Lower lobe of right lung (tissue), 2 donors: Measurements from ENCODE around the gene CCDC148. TPM values are rescaled to one million over a fixed set of nuclear protein-coding genes. Genes with fewer than 3 reads are reported as not detected.

ENCODE experiments used
- ATAC-seq, 2 donors: fragments of 200-7000 bp; cut with Tn5 transposase; one replicate each; pipeline ENCODE4 v1.9.1; 2020 to 2022; ENCODE audit warnings: mild to moderate bottlenecking in 2 of 2, moderate library complexity in 2 of 2
- DNase-seq: peaks from one replicate; pipeline ENCODE4 v3.0.0-alpha.2; 2020
- H3K27ac ChIP-seq: fragments of 200-600 bp; one replicate; pipeline ENCODE4 v1.8.0; 2022
- H3K27me3 ChIP-seq: fragments of 200-600 bp; one replicate; pipeline ENCODE4 v1.8.0; 2022; ENCODE audit warnings: low read depth
- H3K36me3 ChIP-seq: fragments of 200-600 bp; one replicate; pipeline ENCODE4 v1.8.0; 2022; ENCODE audit warnings: mild to moderate bottlenecking
- H3K4me1 ChIP-seq: fragments of 200-600 bp; one replicate; pipeline ENCODE4 v1.8.0; 2022
- H3K4me3 ChIP-seq: fragments of 200-600 bp; one replicate; pipeline ENCODE4 v1.8.0; 2022; ENCODE audit warnings: mild to moderate bottlenecking
- H3K9me3 ChIP-seq: fragments of 200-600 bp; one replicate; pipeline ENCODE4 v1.8.0; 2022
- intact Hi-C: fragments of 100-400 bp; cut with DNase I; formaldehyde crosslinking; loops from one replicate; pipeline ENCODE4 v1.11.0; 2022
- total RNA-seq: library from RNA; stranded (reverse); fragmentation: NEBNext Ultra II Directional; extraction: Animal tissue kit (Norgen Biotek cat#: 25700); gene quantifications from one replicate; pipeline ENCODE4 v1.2.1, GENCODE V29; 2021
- TF ChIP-seq, protein P1 (sequence below): fragments of 200-600 bp; IDR thresholded peaks from one replicate; pipeline ENCODE4 v1.8.0; 2022; ENCODE audit warnings: antibody characterized with exemption, mild to moderate bottlenecking
- donor health status: DM: no; HTN: yes; CAD: no; lungs with severe emphysema.

CCDC148 gene
- total RNA-seq, 1 donor from 2014 or later, result 2.8 TPM

- ATAC-seq, result no peak
- no peaks in the 10 kb centered on the region for H3K36me3 ChIP-seq
Measured at GRCh38 chr2:158255257-158255656, 201.3 kb downstream of the CCDC148 start.

GRCh38 chr2:158253170-158253569, 203.4 kb downstream of the CCDC148 start:
- H3K27me3 ChIP-seq, result no peaks in the 10 kb centered on the region
- H3K36me3 ChIP-seq, result no peaks in the 10 kb centered on the region
- no peak for DNase-seq
- TF ChIP-seq, protein P1, sequence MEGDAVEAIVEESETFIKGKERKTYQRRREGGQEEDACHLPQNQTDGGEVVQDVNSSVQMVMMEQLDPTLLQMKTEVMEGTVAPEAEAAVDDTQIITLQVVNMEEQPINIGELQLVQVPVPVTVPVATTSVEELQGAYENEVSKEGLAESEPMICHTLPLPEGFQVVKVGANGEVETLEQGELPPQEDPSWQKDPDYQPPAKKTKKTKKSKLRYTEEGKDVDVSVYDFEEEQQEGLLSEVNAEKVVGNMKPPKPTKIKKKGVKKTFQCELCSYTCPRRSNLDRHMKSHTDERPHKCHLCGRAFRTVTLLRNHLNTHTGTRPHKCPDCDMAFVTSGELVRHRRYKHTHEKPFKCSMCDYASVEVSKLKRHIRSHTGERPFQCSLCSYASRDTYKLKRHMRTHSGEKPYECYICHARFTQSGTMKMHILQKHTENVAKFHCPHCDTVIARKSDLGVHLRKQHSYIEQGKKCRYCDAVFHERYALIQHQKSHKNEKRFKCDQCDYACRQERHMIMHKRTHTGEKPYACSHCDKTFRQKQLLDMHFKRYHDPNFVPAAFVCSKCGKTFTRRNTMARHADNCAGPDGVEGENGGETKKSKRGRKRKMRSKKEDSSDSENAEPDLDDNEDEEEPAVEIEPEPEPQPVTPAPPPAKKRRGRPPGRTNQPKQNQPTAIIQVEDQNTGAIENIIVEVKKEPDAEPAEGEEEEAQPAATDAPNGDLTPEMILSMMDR, result no peak
- H3K27ac ChIP-seq, result no peak overlapping the region
- intact Hi-C loops, result no loop called here
- no peaks in the 10 kb centered on the region for H3K9me3 ChIP-seq
- H3K4me1 ChIP-seq, result no peaks in the 10 kb centered on the region
- no peak for ATAC-seq
- no peak overlapping the region for H3K4me3 ChIP-seq

More at GRCh38 chr2:158255257-158255656, 201.3 kb downstream of the CCDC148 start:
- Histone ChIP-seq H3K4me3 (no peak overlapping the region), H3K4me1 (no peaks in the 10 kb centered on the region), H3K27me3 (no peaks in the 10 kb centered on the region), H3K27ac (no peak overlapping the region), H3K9me3 (no peaks in the 10 kb centered on the region)
- TF ChIP-seq, protein P1, result no peak
- intact Hi-C loops, result no loop called here
- DNase-seq, result no peak

- ATAC-seq (no peak), DNase-seq (no peak)
- H3K36me3 ChIP-seq, result no peaks in the 10 kb centered on the region
- H3K4me3 ChIP-seq, result no peak overlapping the region
- no peaks in the 10 kb centered on the region for H3K27me3 ChIP-seq
- no peaks in the 10 kb centered on the region for H3K4me1 ChIP-seq
- TF ChIP-seq, protein P1, result no peak
- intact Hi-C loops, result no loop called here
- H3K9me3 ChIP-seq, result no peaks in the 10 kb centered on the region
- H3K27ac ChIP-seq, result no peak overlapping the region
Measured at GRCh38 chr2:158251356-158251755, 205.2 kb downstream of the CCDC148 start.

GRCh38 chr2:158243392-158243791, 213.2 kb downstream of the CCDC148 start:
- Histone ChIP-seq H3K27ac (no peak overlapping the region), H3K9me3 (no peaks in the 10 kb centered on the region), H3K4me3 (no peak overlapping the region), H3K27me3 (no peaks in the 10 kb centered on the region), H3K4me1 (no peaks in the 10 kb centered on the region), H3K36me3 (no peaks in the 10 kb centered on the region)
- intact Hi-C loops, result no loop called here
- TF ChIP-seq, protein P1, result no peak
- no peak for DNase-seq
- ATAC-seq, result no peak

- H3K9me3 ChIP-seq, result no peaks in the 10 kb centered on the region
- DNase-seq, result no peak
- no peaks in the 10 kb centered on the region for H3K36me3 ChIP-seq
- no peak for ATAC-seq
- TF ChIP-seq, protein P1, result no peak
- no peaks in the 10 kb centered on the region for H3K4me1 ChIP-seq
- no peak overlapping the region for H3K27ac ChIP-seq
- intact Hi-C loops, result no loop called here
- H3K4me3 ChIP-seq, result no peak overlapping the region
- no peaks in the 10 kb centered on the region for H3K27me3 ChIP-seq
Measured at GRCh38 chr2:158242280-158242679, 214.3 kb downstream of the CCDC148 start.

DNA sequence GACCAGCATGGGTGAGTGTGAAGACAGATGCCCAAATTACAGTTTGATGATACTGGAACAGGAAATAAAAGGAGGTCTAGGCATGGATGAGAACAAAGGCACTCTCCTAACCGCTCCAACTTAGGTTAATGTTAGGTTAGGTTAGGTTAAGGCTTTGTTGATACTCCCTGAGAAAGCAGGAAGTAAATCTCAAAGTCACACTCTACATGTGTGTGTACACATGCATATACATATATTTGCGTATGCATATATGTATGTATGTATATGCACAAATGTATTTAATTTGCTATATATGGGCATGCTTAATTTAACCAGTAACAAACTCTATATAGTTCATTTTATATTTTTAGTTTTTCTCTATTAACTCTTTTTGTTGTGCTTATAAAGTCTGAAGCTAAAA, 215.6 kb downstream of the CCDC148 start:
- H3K27me3 ChIP-seq, result no peaks in the 10 kb centered on the region
- no peak for ATAC-seq
- TF ChIP-seq, protein P1, result no peak
- no peak overlapping the region for H3K4me3 ChIP-seq
- H3K36me3 ChIP-seq, result no peaks in the 10 kb centered on the region
- no peak for DNase-seq
- H3K9me3 ChIP-seq, result no peaks in the 10 kb centered on the region
- no peaks in the 10 kb centered on the region for H3K4me1 ChIP-seq
- intact Hi-C loops, result no loop called here
- H3K27ac ChIP-seq, result no peak overlapping the region
